SHP77 treated with DMSO at 0.1 percent for 48 hours (cell line): Measurements from ENCODE around the gene DCX.
A peak's percentile ranks its signal among the peaks of the same experiment; 100 is the strongest.

Source experiments
- DNase-seq: peaks from one replicate; lab custom pipeline; 2025; lab: John Stamatoyannopoulos, UW

Gene DCX

DNA sequence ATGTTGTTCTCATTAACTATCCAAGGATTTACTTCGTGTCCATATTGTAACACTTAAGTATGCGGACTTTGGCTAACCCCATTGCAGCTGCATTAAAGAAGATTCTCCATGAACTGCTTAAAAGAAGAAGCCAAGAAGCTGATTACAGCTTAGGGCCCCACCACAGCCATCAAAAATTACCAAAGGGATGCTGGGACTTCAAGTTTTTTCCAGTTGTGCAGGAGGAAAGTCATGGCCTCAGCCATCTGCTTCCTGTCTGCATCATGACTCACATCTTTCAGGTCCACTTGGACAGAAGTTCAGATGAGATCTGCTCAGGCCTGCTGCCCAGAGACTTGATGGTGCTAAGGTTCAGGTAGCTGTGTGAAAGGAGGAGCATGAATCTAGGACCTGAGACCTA is 102.9 kb downstream of the DCX start:
- no peak for DNase-seq

DNA sequence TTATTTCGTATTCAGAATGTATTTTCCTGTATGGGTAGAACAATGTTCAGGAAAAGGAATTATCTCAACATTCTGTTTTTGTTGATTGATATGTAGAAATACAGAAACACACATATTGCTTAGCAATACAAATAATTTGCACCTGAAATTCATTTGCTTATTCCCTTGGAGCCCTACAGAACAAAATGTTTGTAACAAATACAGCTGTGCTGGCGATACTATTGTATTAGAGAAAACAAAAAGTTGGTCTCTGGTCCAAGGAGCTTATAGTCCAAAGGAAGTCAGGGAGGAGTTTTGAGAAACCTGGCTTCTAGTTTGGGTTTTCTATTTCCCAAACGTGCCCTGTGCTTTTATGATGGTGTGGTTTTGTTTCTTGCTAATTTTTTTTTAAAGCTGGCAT is 104.0 kb downstream of the DCX start:
- no peak for DNase-seq

DNA sequence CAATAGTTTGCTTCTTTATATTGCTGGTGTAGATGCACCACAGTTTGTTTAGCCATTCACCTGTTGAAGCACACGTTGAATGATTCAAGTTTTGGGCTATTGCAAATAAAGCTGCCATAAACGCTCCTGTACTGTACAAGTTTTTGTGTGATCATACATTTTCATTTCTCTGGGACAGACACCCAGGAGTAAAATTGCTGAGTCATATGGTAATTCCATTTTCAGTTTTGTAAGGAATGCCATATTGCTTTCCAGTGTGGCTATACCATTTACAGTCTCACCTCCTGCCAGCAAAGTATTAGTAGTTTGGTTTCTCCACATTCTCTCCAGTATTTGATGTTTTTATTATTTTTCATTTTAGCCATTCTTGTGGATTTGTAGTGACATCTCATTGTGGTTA is 109.7 kb downstream of the DCX start:
- no peak for DNase-seq

DNA sequence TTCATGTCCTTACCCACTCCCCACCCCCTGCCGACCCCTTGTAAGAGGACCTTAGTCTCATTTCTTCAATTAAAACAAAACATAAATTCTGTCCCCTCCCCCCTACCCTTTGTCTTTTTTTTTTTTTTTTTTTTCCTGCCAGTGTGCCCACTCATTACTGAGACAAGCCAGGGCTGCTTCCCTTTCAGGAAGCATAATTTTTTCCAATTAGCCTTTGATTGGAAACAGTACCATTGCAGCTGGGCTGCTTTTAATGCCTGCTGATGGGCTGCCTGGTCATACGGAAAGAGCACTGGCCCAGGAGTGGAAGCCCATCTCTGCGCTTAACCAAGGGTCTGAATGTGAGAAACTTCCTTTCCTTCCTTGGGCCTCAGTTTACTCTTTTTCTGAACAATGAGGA is 123.2 kb downstream of the DCX start:
- DNase-seq, result no peak

DNA sequence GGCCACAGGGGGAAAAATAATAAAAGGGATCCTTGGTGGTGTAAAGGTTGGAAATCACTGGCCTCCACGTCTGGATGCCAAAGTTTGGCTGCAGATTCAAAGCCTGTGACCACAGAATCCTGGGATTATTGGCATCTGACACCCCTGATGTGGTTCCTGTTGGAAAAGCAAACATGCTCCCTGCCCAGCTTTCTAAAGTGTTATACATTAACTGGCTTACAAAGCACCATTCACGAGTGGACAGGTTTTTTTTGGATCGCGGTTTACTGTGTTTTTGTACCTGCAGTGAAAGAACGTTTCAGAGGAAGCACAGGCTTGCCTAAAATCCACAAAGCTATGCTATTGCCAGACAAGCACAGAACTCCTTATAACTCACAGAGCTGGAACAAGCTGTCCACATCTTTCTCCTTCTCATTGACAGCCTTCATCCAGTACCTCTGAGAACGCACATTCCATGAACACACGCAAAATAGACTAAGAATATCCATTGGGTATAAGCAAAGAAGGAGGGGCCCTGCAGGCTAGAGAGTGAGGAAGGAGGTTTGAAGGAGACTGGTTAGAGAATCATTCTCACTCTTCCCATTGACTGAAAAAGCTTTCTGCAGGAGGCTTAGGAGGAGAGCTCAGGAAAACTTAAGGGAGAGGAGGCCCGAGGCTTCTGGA is 127.2 kb downstream of the DCX start:
- DNase-seq, result no peak

DNA sequence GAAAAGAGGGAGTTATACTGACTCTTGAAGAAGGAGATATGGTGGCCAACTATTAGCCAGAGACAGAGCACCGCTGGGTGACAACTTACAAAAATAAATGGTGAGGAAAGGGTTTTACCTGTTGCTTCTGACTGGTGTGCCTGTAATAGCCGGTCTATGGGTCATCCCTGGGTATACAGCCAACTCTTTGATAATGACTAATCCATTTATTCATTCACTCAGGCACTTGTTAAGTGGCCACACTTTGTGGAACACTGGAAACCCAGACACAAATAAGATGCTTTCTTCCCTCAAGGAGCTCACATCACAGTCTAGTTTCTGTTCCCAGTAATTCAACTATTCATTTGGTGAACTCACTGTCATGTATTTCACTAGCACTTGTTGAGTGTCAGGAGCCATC is 128.5 kb downstream of the DCX start:
- DNase-seq, result no peak

DNA sequence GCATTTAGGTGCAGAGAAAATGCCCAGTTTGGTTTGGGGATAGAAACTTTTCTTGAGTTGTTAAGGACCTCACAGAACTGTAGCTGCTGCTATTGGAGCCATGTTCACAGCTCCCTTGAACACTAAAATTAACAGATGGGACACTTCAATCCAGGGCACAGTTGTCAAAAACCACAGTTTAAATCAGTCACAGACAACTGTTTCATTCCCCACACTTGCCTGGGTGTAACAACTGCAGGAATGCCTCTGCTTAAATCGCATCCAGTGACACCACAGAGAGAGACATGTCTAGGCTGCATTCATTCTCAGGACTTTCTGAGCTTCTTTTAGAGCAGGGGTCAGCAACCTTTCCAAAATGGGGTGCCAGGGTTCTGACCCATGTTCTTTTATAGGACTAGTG is 129.0 kb downstream of the DCX start:
- DNase-seq, result no peak

DNA sequence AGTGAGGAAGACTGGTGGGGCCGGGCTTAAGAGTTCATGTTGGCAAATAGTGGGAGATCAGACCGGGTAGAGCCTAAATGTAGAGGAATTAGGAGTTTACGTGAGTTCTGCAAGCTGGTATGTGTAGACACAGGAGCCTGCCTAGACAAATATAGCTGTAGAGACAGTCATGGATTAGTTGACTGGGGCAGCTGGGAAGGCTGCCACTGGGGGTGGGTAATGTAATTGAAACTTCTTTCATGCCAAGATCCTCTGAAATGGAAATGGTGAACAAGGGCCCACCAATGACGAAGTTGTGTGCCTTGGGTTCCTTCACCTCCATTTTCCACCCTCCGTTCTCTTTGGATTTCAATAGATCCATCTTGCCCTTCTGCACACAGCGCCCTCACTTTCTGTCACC is 129.9 kb downstream of the DCX start:
- DNase-seq, result no peak

DNA sequence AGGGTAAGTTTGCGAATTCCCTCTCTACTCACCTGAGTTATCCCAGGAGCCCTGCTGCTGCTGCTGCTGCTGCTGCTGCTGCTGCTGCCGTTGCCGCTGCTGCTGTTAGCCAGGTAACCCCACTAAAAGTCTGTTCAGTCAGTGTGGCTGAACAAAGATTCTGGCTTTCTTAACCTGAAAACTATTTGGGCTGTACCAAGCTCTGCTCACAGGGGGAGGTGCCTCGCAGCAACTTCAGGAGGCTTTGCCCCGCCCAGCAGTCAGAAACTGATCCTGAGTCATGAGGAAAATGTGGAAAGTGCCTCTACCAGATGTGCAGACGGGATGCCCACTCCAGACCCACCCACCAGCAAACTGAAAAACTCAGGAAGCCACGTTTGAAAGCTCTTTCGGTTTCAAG is 141.7 kb downstream of the DCX start, which contains the start of gene CAPN6:
TSS of gene CAPN6 (minus strand) at position 145 of the 400 bp plus-strand sequence. CDS start 6,547 bp downstream, outside the sequence.
- no peak for DNase-seq

DNA sequence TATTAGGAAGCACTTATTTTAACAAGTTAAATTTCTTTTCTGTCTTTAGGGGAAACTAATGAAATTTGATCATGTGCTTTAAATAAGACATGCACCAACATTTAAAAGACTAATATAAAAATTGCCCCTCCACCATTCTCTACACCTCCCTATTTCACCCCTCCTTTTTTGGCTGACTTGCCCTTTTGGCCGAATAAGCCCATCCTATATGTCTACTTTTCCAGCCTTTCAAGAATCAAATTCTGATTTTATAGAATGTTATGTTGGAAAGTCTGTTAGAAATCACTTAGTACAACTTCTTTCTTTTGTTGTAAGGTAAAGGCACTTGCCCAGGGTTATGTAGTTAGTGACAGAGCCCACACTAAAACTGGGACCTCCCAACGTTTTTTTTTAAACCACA is 143.5 kb downstream of the DCX start:
- no peak for DNase-seq

DNA sequence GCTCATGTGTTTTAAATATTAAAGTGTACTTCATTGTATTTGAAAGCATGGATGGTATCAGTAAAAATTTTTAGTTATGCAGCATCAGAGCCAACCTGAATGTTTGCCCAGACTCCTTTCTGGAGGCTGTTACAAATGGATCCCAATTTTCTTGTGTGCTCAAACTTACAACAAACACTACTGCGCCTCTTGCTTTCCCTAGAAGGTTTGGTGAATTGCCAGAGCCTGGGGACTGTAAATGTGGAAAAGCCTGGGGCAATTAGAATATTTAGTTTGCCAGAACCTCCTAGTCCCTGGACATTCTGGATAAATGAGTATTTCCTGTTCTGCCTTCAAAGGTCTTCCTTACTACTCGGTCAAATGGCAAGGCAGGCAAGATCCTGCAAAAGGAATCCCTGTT is 146.5 kb downstream of the DCX start:
- no peak for DNase-seq

DNA sequence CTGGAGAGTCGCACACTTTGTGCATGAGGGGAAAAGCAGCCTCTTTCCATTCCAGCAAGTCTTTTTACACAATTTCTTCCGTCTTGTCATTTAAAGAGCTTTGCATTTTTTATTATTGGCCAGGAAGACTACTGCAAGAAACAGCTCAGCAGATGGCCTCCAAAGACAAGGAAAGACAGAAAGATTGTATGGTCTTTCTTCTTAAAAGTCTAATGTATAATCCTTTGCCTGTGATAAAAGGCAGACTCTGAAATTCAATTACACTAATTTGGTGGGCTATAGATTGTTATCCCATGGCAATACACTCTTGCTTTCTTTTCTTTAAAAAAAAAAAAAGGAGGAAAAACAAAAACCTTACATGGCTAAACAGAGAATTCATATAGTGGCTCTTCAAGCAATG is 147.6 kb downstream of the DCX start:
- no peak for DNase-seq

DNA sequence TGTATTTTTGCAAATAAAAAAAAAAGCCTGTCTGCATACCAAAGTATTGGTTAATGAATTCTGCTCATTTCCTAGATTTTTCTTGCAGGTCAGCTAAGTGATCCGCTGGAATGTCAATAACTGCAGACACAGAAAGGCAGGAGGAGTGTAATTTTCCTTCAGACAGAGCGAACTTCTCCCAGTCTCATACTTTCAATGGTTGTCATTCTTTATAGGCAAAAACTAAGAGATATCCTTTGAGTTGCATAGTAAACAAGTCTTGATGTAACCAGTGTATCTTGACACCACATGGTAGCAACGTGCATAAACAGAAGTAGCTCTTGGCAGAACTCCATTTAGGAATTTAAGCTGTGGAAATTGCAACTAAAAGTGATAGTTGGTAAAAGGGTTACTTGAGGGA is 149.9 kb downstream of the DCX start:
- no peak for DNase-seq

DNA sequence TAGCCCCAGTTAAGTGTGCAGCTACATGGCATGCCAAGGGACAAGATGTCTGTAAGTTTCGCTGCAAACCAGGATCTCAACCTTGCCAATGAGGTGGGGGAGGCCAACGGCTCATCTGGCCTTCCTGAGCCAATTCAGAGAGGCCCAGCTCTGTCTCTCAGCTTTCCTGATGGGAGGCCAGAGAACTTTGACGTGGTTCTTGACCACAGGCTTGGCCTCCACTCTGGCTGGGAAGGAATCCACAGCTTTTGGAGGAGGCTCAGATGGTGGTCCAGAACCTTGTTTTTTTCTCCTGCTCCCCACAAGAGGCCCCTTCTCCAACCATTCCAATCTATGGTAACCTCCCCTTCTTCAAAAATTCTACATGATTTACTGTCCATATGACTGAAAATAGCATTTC is 151.5 kb downstream of the DCX start:
- no peak for DNase-seq

DNA sequence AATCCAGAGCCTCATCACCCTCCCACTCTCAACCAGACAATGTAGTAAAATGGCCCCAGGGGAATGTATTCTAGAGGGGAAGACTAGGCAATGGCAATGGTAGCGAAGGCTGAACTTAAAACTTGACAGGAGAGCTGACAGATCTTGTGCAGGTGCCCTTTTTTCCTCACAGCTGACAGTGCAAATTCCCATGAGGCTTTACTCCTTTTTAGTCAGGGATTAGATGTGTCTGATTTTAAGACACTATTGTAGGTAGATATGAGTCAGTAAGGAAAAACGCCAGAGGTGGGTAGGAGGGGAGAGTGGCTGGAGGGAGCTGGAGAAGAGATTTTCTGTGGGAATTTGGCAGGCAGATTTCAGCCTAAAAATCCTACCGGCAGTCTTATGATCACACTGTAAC is 152.4 kb downstream of the DCX start:
- no peak for DNase-seq

DNA sequence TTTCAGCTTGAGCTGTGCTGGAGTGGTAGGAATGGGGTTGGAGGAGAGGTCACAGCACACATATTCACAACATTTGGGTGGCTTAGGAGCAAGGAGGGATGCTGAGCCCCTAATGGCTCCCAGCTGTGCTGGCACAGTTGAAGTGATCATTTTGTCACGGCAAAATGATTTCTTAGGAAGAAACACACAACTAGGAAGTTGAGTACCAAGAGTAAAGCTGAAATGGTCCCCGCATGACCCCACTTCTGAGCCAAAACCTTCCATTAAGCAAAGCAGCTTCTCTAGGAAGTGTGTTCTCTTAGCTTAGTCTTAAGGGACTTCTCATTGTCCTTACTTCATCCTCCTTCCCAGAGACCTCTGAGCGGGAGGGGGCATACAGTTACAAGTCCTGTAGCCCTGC is 154.3 kb downstream of the DCX start:
- no peak for DNase-seq

DNA sequence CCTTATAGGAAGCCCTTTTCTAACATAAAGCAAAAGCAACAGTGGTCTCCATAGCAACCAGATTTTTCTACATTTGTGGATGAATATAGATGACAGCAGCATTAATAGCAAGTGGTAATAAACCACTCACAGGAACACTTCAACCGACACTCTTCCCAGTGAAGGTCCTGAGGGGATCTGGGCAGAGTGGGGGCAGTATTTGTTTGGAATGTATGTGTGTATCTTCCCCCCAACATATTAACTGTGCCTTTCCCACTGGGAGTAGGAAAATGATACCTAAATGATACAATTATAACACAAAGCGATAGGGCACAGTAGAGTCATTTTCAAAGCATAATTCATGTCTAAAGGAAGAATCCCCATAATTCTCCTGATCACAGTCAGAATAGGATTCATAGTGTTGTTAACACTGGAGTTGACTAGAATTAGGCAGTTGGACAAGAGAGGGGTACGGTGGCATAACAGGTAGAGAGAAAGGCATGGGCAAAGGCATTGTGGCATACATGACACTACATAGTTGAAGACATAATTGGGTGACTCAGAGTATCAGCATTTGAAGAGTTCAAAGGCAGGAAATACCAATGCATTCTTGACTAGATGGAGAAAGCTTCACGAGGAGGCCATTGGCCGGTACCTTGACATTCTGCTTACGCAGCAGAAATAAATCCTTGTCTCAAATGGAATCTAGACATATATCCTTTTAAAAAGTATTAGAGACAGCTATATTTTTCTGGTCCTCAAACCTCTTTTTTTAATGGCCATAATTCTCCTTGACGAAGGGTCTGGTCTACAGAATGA is 156.9 kb downstream of the DCX start:
- DNase-seq, result no peak

DNA sequence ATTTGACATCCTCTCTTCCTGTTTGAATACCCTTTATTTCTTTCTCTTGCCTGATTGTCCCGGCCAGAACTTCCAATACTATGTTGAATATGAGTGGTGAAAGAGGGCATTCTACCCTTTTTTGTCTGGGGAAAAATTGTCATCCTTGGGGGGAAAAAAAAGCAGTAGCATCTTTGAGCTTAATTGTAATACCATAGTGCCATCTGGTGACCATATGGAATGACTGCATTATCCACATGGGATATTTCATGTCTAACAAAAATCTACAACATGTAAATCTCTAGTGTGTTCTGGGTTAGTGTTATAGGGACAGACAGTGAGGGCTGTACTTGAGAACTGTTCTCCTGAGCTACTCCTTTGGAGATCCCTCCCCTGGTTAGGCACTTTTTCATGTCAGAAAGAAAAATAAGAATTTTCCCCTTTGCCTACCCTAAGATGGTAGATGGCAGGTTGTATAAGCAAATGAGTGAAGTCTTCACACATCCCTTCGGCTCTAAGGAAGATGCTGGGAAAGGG is 167.7 kb downstream of the DCX start:
- peak; percentile 0 for DNase-seq
